HEK293 (cell line): ENCODE results near the gene SYCP2.

Source experiments
- CTCF ChIA-PET: fragments of 350-600 bp; formaldehyde crosslinking; extraction: SDS; loops from one replicate; lab custom pipeline; 2021; ENCODE audit warnings: antibody characterized with exemption; lab: Yijun Ruan, JAX
- POLR2A ChIA-PET: fragments of 300-600 bp; formaldehyde crosslinking; extraction: SDS; loops from one replicate; lab custom pipeline; 2020; ENCODE audit warnings: antibody characterized with exemption, inconsistent platforms; lab: Yijun Ruan, JAX
- H3K27ac ChIP-seq: fragments of 200-500 bp; sonication (Bioruptor generic); 2 replicates; pipeline ENCODE4 v1.5.1; 2014; ENCODE audit warnings: low read depth, low read length, control low read depth, inconsistent platforms; ENCODE audit errors: extremely low read depth
- H3K36me3 ChIP-seq, 2 experiments: fragments of 200-500 bp in 1 of 2; sonication (Bioruptor generic) in 1 of 2; 1 replicate in 1 of 2; 2 replicates in 1 of 2; pipeline ENCODE4 v1.5.1; 2014 to 2017; ENCODE audit warnings: inconsistent platforms in 2 of 2, low read length in 2 of 2; ENCODE audit not compliant: control insufficient read depth in 2 of 2, insufficient read depth in 1 of 2
- H3K4me1 ChIP-seq: fragments of 200-500 bp; sonication (Bioruptor generic); 2 replicates; pipeline ENCODE4 v1.5.1; 2014; ENCODE audit warnings: mild to moderate bottlenecking, low read length, inconsistent platforms; ENCODE audit not compliant: control insufficient read depth, insufficient read depth
- H3K4me3 ChIP-seq: 2 replicates; pipeline ENCODE4 v1.5.1; 2011; ENCODE audit warnings: low read depth, mild to moderate bottlenecking, control low read depth, low read length, moderate library complexity
- H3K9me3 ChIP-seq: fragments of 200-500 bp; sonication (Bioruptor generic); 2 replicates; pipeline ENCODE4 v1.5.1; 2014; ENCODE audit warnings: low read depth, low read length, inconsistent platforms; ENCODE audit not compliant: control insufficient read depth, insufficient read depth
- HOXA7 ChIP-seq: sonication (generic); formaldehyde crosslinking; IDR thresholded peaks from 2 replicates; pipeline ENCODE4 v1.8.1; 2022; ENCODE audit warnings: missing genetic modification reagents, borderline replicate concordance
- KLF16 ChIP-seq: fragments of 450-650 bp; formaldehyde crosslinking; IDR thresholded peaks from 2 replicates; pipeline ENCODE4 v1.5.1; 2017; ENCODE audit warnings: missing biosample characterization, missing genetic modification characterization
- SALL2 ChIP-seq: fragments of 450-650 bp; formaldehyde crosslinking; IDR thresholded peaks from 2 replicates; pipeline ENCODE4 v1.5.0; 2017; ENCODE audit warnings: missing biosample characterization, mild to moderate bottlenecking, missing genetic modification characterization, borderline replicate concordance
- TRIM28 ChIP-seq: IDR thresholded peaks from 2 replicates; pipeline ENCODE4 v1.6.1; 2011; ENCODE audit warnings: low read length, control low read depth, borderline replicate concordance
- ZBTB21 ChIP-seq: fragments of 450-650 bp; formaldehyde crosslinking; IDR thresholded peaks from 2 replicates; pipeline ENCODE4 v1.5.1; 2017; ENCODE audit warnings: missing biosample characterization, missing genetic modification characterization
- ZNF10 ChIP-seq: fragments of 450-650 bp; formaldehyde crosslinking; IDR thresholded peaks from 2 replicates; pipeline ENCODE4 v1.5.1; 2017; ENCODE audit warnings: missing biosample characterization, missing genetic modification characterization
- ZNF114 ChIP-seq: fragments of 450-650 bp; formaldehyde crosslinking; IDR thresholded peaks from 2 replicates; pipeline ENCODE4 v1.5.0; 2017; ENCODE audit warnings: missing biosample characterization, missing genetic modification characterization
- ZNF16 ChIP-seq: fragments of 450-650 bp; formaldehyde crosslinking; IDR thresholded peaks from 2 replicates; pipeline ENCODE4 v1.5.1; 2016; ENCODE audit warnings: low read depth, missing biosample characterization, missing genetic modification characterization
- ZNF248 ChIP-seq: fragments of 450-650 bp; formaldehyde crosslinking; IDR thresholded peaks from 2 replicates; pipeline ENCODE4 v1.5.1; 2017; ENCODE audit warnings: missing biosample characterization, missing genetic modification characterization
- ZNF341 ChIP-seq: fragments of 450-650 bp; formaldehyde crosslinking; IDR thresholded peaks from 2 replicates; pipeline ENCODE4; 2016; ENCODE audit warnings: low read depth, missing biosample characterization, missing genetic modification characterization
- ZNF366 ChIP-seq: fragments of 450-650 bp; formaldehyde crosslinking; conservative IDR thresholded peaks from 2 replicates; pipeline ENCODE4 v1.5.1; 2016; ENCODE audit warnings: missing biosample characterization, missing genetic modification characterization
- ZNF423 ChIP-seq: fragments of 450-650 bp; formaldehyde crosslinking; IDR thresholded peaks from 2 replicates; pipeline ENCODE4 v1.5.1; 2016; ENCODE audit warnings: missing biosample characterization, missing genetic modification characterization
- ZNF558 ChIP-seq: fragments of 450-650 bp; formaldehyde crosslinking; IDR thresholded peaks from 2 replicates; pipeline ENCODE4 v1.5.1; 2016; ENCODE audit warnings: missing biosample characterization, missing genetic modification characterization
- ZNF596 ChIP-seq: fragments of 450-650 bp; IDR thresholded peaks from 2 replicates; pipeline ENCODE4 v1.5.0; 2018; ENCODE audit warnings: missing biosample characterization, mild to moderate bottlenecking, missing genetic modification characterization, moderate library complexity
- ZNF626 ChIP-seq: fragments of 450-650 bp; sonication (Bioruptor Pico); formaldehyde crosslinking; IDR thresholded peaks from 2 replicates; pipeline ENCODE4 v1.5.1; 2018; ENCODE audit warnings: missing biosample characterization, missing genetic modification characterization, inconsistent platforms
- ZNF629 ChIP-seq: fragments of 450-650 bp; formaldehyde crosslinking; IDR thresholded peaks from 2 replicates; pipeline ENCODE4 v1.5.1; 2017; ENCODE audit warnings: missing biosample characterization, missing genetic modification characterization
- ZNF660 ChIP-seq: fragments of 450-650 bp; IDR thresholded peaks from 2 replicates; pipeline ENCODE4 v1.5.1; 2018; ENCODE audit warnings: missing biosample characterization, mild to moderate bottlenecking, missing genetic modification characterization
- ZNF664 ChIP-seq: fragments of 450-650 bp; formaldehyde crosslinking; IDR thresholded peaks from 2 replicates; pipeline ENCODE4 v1.5.1; 2016; ENCODE audit warnings: missing biosample characterization, missing genetic modification characterization
- ZNF830 ChIP-seq: fragments of 450-650 bp; IDR thresholded peaks from 2 replicates; pipeline ENCODE4 v1.5.0; 2018; ENCODE audit warnings: missing biosample characterization, missing genetic modification characterization, low read depth, mild to moderate bottlenecking, moderate library complexity
- TF ChIP-seq, protein P1 (sequence below): fragments of 450-650 bp; formaldehyde crosslinking; IDR thresholded peaks from 2 replicates; pipeline ENCODE4 v1.5.1; 2016; ENCODE audit warnings: missing biosample characterization, missing genetic modification characterization, low read depth
- TF ChIP-seq, protein P2 (sequence below): fragments of 450-650 bp; formaldehyde crosslinking; IDR thresholded peaks from 2 replicates; pipeline ENCODE4 v1.5.1; 2017; ENCODE audit warnings: missing biosample characterization, missing genetic modification characterization
- TF ChIP-seq, protein P3 (sequence below): fragments of 450-650 bp; formaldehyde crosslinking; IDR thresholded peaks from 2 replicates; pipeline ENCODE4 v1.5.1; 2016; ENCODE audit warnings: missing biosample characterization, missing genetic modification characterization
- TF ChIP-seq, protein P4 (sequence below): fragments of 450-650 bp; formaldehyde crosslinking; IDR thresholded peaks from 2 replicates; pipeline ENCODE4 v1.5.1; 2016; ENCODE audit warnings: missing biosample characterization, missing genetic modification characterization, low read depth
- TF ChIP-seq, protein P5 (sequence below): fragments of 450-650 bp; formaldehyde crosslinking; IDR thresholded peaks from 2 replicates; pipeline ENCODE4 v1.5.1; 2016; ENCODE audit warnings: missing biosample characterization, missing genetic modification characterization
- TF ChIP-seq, protein P6 (sequence below): fragments of 450-650 bp; formaldehyde crosslinking; IDR thresholded peaks from 2 replicates; pipeline ENCODE4; 2016; ENCODE audit warnings: missing biosample characterization, missing genetic modification characterization

The SYCP2 gene

DNA sequence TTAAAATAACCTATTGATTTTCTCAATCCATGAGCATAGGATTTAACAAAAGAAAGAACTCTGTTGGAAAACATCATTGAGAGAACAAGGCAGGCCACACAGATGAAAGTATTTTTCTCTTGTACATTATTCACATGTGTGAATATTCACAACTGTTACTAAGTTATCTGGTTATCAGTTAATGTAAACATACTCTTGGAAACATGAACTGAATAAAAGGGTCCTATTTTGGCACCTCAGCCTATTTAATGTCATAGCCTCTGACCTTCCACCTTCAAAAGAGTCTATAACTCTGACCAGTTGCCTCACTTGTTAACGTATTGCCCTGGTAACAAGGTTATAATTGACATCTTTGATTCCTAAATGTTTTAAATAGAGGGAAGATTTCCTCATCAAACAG, 8.1 kb downstream of the SYCP2 start (continued):
- TF ChIP-seq, protein P1, sequence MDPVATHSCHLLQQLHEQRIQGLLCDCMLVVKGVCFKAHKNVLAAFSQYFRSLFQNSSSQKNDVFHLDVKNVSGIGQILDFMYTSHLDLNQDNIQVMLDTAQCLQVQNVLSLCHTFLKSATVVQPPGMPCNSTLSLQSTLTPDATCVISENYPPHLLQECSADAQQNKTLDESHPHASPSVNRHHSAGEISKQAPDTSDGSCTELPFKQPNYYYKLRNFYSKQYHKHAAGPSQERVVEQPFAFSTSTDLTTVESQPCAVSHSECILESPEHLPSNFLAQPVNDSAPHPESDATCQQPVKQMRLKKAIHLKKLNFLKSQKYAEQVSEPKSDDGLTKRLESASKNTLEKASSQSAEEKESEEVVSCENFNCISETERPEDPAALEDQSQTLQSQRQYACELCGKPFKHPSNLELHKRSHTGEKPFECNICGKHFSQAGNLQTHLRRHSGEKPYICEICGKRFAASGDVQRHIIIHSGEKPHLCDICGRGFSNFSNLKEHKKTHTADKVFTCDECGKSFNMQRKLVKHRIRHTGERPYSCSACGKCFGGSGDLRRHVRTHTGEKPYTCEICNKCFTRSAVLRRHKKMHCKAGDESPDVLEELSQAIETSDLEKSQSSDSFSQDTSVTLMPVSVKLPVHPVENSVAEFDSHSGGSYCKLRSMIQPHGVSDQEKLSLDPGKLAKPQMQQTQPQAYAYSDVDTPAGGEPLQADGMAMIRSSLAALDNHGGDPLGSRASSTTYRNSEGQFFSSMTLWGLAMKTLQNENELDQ (tag by site-specific recombination): no peak
- TF ChIP-seq ZNF114 (tag by site-specific recombination) (no peak), ZNF341 (tag by site-specific recombination) (no peak), HOXA7 (no peak), ZNF16 (no peak), ZNF10 (tag by site-specific recombination) (no peak), ZNF558 (no peak)
- TF ChIP-seq, protein P2, sequence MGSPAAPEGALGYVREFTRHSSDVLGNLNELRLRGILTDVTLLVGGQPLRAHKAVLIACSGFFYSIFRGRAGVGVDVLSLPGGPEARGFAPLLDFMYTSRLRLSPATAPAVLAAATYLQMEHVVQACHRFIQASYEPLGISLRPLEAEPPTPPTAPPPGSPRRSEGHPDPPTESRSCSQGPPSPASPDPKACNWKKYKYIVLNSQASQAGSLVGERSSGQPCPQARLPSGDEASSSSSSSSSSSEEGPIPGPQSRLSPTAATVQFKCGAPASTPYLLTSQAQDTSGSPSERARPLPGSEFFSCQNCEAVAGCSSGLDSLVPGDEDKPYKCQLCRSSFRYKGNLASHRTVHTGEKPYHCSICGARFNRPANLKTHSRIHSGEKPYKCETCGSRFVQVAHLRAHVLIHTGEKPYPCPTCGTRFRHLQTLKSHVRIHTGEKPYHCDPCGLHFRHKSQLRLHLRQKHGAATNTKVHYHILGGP: no peak
- TF ChIP-seq, protein P3, sequence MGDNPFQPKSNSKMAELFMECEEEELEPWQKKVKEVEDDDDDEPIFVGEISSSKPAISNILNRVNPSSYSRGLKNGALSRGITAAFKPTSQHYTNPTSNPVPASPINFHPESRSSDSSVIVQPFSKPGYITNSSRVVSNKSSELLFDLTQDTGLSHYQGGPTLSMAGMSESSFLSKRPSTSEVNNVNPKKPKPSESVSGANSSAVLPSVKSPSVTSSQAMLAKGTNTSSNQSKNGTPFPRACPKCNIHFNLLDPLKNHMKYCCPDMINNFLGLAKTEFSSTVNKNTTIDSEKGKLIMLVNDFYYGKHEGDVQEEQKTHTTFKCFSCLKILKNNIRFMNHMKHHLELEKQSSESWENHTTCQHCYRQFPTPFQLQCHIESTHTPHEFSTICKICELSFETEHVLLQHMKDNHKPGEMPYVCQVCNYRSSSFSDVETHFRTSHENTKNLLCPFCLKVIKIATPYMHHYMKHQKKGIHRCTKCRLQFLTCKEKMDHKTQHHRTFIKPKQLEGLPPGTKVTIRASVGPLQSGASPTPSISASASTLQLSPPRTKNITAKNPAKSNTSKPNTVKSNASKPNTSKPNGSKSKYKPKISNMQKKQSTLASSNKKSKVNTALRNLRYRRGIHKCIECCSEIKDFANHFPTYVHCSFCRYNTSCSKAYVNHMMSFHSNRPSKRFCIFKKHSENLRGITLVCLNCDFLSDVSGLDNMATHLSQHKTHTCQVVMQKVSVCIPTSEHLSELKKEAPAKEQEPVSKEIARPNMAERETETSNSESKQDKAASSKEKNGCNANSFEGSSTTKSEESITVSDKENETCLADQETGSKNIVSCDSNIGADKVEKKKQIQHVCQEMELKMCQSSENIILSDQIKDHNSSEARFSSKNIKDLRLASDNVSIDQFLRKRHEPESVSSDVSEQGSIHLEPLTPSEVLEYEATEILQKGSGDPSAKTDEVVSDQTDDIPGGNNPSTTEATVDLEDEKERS (tag by site-specific recombination): no peak

DNA sequence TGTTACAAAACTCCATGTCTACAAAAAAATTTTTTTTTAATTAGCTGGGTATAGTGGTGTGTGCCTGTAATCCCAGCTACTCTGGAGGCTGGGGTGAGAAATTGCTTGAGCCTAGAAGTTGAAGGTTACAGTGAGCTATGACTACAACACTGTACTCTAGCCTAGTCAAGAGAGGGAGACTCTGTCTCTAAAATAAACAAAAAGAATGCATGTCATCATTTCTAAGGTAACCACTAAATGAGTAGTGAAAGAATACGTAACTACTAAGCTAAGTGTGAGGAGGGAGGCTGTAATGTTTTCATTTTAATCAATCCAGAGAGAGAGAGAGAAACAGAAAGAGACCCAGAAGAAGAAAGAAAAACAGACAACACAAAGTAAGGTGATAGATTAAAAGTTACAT, 9.9 kb downstream of the SYCP2 start:
- Histone ChIP-seq H3K9me3 (no peaks in the 10 kb centered on the region), H3K4me3 (no peak overlapping the region), H3K27ac (no peak overlapping the region), H3K36me3 (no peaks in the 10 kb centered on the region), H3K4me1 (peaks cover 28% of the 10 kb centered on the region)
- TF ChIP-seq ZNF664 (tag by site-specific recombination) (peak; percentile 39; the same call in 1 of the 2 replicates), ZNF626 (no peak), ZNF629 (tag by site-specific recombination) (no peak)
- TF ChIP-seq, protein P4, sequence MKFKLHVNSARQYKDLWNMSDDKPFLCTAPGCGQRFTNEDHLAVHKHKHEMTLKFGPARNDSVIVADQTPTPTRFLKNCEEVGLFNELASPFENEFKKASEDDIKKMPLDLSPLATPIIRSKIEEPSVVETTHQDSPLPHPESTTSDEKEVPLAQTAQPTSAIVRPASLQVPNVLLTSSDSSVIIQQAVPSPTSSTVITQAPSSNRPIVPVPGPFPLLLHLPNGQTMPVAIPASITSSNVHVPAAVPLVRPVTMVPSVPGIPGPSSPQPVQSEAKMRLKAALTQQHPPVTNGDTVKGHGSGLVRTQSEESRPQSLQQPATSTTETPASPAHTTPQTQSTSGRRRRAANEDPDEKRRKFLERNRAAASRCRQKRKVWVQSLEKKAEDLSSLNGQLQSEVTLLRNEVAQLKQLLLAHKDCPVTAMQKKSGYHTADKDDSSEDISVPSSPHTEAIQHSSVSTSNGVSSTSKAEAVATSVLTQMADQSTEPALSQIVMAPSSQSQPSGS (tag by site-specific recombination): peak; percentile 67
- CTCF ChIA-PET: interaction anchor here (0.7 to 0.9 kb wide), 2 partner anchors 11 to 21 kb away, joined by 5 to 6 read pairs; no protein-coding TSS in a partner anchor
- POLR2A ChIA-PET: no interaction called here

DNA sequence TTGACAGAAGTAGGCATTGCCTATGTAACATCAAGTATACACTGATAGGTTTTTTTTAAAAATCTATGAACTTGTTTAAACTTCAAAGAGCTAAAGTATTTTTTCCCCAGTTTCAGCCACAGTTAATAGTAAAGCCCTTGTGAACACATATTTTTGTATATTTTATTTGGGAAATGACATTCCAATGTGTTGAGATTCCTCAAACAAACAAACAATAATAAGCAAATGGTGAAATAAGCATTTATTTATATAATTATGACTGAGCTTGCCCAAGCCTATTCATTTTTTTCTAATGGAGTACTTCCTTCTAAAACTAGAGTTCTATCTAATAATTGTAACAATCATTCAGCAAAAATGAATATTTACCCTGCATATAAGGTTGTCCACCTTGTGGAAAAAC, 12.5 kb downstream of the SYCP2 start:
- H3K4me3 ChIP-seq: no peak overlapping the region
- ChIA-PET POLR2A (no interaction called here), CTCF (interaction anchor here (0.5 to 1.4 kb wide), 4 partner anchors 13 to 304 kb away, joined by 3 to 6 read pairs (median 4); partner anchors contain the start of gene SYCP2)
- H3K4me1 ChIP-seq: peaks cover 23% of the 10 kb centered on the region
- H3K27ac ChIP-seq: no peak overlapping the region
- H3K9me3 ChIP-seq: no peaks in the 10 kb centered on the region
- H3K36me3 ChIP-seq: no peaks in the 10 kb centered on the region
- no peak for TF ChIP-seq ZNF660 (tag by site-specific recombination)
- no peak for TF ChIP-seq TRIM28
- TF ChIP-seq ZNF423 (tag by site-specific recombination): no peak
- TF ChIP-seq, protein P5, sequence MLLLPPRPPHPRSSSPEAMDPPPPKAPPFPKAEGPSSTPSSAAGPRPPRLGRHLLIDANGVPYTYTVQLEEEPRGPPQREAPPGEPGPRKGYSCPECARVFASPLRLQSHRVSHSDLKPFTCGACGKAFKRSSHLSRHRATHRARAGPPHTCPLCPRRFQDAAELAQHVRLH (tag by site-specific recombination): no peak
- no peak for TF ChIP-seq ZNF830
- TF ChIP-seq ZNF366 (tag by site-specific recombination): no peak
- no peak for TF ChIP-seq KLF16 (tag by site-specific recombination)
- no peak for TF ChIP-seq ZNF596
- no peak for TF ChIP-seq ZNF248 (tag by site-specific recombination)
- no peak for TF ChIP-seq SALL2 (tag by site-specific recombination)
- TF ChIP-seq, protein P6, sequence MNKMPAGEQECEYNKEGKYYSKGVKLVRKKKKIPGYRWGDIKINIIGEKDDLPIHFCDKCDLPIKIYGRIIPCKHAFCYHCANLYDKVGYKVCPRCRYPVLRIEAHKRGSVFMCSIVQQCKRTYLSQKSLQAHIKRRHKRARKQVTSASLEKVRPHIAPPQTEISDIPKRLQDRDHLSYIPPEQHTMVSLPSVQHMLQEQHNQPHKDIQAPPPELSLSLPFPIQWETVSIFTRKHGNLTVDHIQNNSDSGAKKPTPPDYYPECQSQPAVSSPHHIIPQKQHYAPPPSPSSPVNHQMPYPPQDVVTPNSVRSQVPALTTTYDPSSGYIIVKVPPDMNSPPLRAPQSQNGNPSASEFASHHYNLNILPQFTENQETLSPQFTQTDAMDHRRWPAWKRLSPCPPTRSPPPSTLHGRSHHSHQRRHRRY (tag by site-specific recombination): no peak
- no peak for TF ChIP-seq ZBTB21
